ENCODE data around the gene KIF11. TPM values are rescaled to one million over a fixed set of nuclear protein-coding genes. Genes with fewer than 3 reads are reported as not detected.
A peak's percentile ranks its signal among the peaks of the same experiment; 100 is the strongest.

Gene KIF11
- 29.3 and 38.7 TPM in 2 replicates for polyA plus RNA-seq (2011; rRNA removed)
- 9.9 and 10.2 TPM in 2 replicates for polyA plus RNA-seq (2012; cell fraction: cytosol; rRNA removed)
- polyA plus RNA-seq (2012; cell fraction: nucleus; rRNA removed), result 6.9 and 11.2 TPM in 2 replicates
- polyA plus RNA-seq (2017; fragmentation: RNase III; extraction: RNeasy Plus Mini Kit Qiagen cat#74134 plus additional on column Dnase treatment), result 31.0 to 37.9 TPM (median 32.5 TPM) in 3 replicates
- 10.0 and 10.7 TPM in 2 replicates for polyA minus RNA-seq (2011; rRNA and poly(A)+ RNA removed)

DNA sequence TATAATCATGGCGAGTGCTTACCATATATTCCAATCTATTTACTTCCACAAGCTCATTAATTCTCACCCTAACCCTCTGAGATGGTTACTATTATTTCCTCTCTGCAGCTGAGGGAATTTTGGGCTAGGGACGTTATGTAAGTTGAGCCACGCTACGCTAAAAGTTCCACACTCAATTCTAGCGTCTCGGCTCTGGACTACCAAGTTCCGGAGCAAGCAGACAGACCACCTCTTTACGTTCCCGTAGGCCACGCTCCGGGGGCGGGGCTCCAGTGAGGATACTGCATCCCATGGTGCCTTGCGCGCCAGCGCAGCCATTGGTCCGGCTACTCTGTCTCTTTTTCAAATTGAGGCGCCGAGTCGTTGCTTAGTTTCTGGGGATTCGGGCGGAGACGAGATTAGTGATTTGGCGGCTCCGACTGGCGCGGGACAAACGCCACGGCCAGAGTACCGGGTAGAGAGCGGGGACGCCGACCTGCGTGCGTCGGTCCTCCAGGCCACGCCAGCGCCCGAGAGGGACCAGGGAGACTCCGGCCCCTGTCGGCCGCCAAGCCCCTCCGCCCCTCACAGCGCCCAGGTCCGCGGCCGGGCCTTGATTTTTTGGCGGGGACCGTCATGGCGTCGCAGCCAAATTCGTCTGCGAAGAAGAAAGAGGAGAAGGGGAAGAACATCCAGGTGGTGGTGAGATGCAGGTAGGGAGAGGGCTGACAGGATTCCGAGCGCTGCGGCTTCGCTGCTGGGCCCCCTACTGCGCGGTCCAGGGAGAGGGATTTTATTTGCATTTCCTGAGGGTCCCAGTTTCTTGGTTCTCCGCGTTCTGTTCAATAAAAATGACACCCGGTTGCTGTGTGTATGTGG, at the start of gene KIF11:
Gene KIF11, plus strand, starts transcription at position 370 of the 858 bp plus-strand sequence. Its CDS starts 246 bp downstream, at position 616.
- Histone ChIP-seq H3K4me1 (peaks cover 22% of the 10 kb centered on the region), H3K4me2 (peak within 1 kb of the TSS; percentile 86), H3K4me3 (peak within 1 kb of the TSS; percentile 63), H3K27ac (peak within 1 kb of the TSS; percentile 95 to 96), H3K9me3 (no peaks in the 10 kb centered on the region)
- FAIRE-seq, result peak; percentile 68
- ChIA-PET CTCF (no interaction called here), POLR2A (interaction anchor here (1.1 to 2.9 kb wide), 2 partner anchors 19 to 97 kb away, joined by 3 to 32 read pairs; partner anchors contain the start of genes HHEX and IDE)
- DNase-seq (ENCODE audit: low read depth in 1 of 2, low spot score in 1 of 2), result peak; percentile 84 to 97
- TF ChIP-seq, protein P1, sequence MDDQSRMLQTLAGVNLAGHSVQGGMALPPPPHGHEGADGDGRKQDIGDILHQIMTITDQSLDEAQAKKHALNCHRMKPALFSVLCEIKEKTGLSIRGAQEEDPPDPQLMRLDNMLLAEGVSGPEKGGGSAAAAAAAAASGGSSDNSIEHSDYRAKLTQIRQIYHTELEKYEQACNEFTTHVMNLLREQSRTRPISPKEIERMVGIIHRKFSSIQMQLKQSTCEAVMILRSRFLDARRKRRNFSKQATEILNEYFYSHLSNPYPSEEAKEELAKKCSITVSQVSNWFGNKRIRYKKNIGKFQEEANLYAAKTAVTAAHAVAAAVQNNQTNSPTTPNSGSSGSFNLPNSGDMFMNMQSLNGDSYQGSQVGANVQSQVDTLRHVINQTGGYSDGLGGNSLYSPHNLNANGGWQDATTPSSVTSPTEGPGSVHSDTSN (IDR thresholded peaks at IDR 0.05), result no peak
- TF ChIP-seq RFX5 (IDR thresholded peaks at IDR 0.05) (no peak), KDM1A (IDR thresholded peaks at IDR 0.05; ENCODE audit: low read depth) (peak; percentile 35; the same call in 1 of the 2 replicates), CHD4 (IDR thresholded peaks at IDR 0.05; ENCODE audit: borderline replicate concordance) (no peak), CHD2 (IDR thresholded peaks at IDR 0.05; ENCODE audit: low read length, partially characterized antibody) (no peak), BHLHE40 (IDR thresholded peaks at IDR 0.05; ENCODE audit: low read depth, low read length) (no peak), JUN (IDR thresholded peaks at IDR 0.05) (peak; percentile 84), KDM5A (IDR thresholded peaks at IDR 0.05) (peak; percentile 75), TFCP2L1 (CRISPR knock-in tag; IDR thresholded peaks at IDR 0.05) (no peak), HOXB13 (CRISPR knock-in tag; IDR thresholded peaks at IDR 0.05; ENCODE audit: low read depth) (no peak), MAZ (IDR thresholded peaks at IDR 0.05; ENCODE audit: borderline replicate concordance, low read depth, low read length) (no peak), POLR2AphosphoS2 (conservative IDR thresholded peaks at IDR 0.05; ENCODE audit: low read length) (no peak), FOSB (CRISPR knock-in tag; IDR thresholded peaks at IDR 0.05) (peak; percentile 44; the same call in 1 of the 2 replicates), MAFK (IDR thresholded peaks at IDR 0.05; ENCODE audit: partially characterized antibody) (no peak), HDAC2 (IDR thresholded peaks at IDR 0.05) (peak; percentile 91), MYC (IDR thresholded peaks at IDR 0.05; ENCODE audit: borderline replicate concordance, low read length) (peak; percentile 29; the same call in 1 of the 2 replicates), SMC3 (IDR thresholded peaks at IDR 0.05) (no peak), POLR2A (IDR thresholded peaks at IDR 0.05; ENCODE audit: low read length) (peak; percentile 83), FOXS1 (CRISPR knock-in tag; IDR thresholded peaks at IDR 0.05) (no peak), HOXB5 (CRISPR knock-in tag; IDR thresholded peaks at IDR 0.05) (no peak), PHF8 (IDR thresholded peaks at IDR 0.05; ENCODE audit: borderline replicate concordance, low read depth) (0 out of 2 replicates have a peak, but pooled peaks have one; percentile 24), RARB (CRISPR knock-in tag; IDR thresholded peaks at IDR 0.05) (no peak)
- TF ChIP-seq, protein P2, sequence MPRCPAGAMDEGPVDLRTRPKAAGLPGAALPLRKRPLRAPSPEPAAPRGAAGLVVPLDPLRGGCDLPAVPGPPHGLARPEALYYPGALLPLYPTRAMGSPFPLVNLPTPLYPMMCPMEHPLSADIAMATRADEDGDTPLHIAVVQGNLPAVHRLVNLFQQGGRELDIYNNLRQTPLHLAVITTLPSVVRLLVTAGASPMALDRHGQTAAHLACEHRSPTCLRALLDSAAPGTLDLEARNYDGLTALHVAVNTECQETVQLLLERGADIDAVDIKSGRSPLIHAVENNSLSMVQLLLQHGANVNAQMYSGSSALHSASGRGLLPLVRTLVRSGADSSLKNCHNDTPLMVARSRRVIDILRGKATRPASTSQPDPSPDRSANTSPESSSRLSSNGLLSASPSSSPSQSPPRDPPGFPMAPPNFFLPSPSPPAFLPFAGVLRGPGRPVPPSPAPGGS (IDR thresholded peaks at IDR 0.05), result peak; percentile 94; the same call in 2 of the 3 replicates
- TF ChIP-seq, protein P3, sequence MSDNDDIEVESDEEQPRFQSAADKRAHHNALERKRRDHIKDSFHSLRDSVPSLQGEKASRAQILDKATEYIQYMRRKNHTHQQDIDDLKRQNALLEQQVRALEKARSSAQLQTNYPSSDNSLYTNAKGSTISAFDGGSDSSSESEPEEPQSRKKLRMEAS (IDR thresholded peaks at IDR 0.05), result peak; percentile 68
- TF ChIP-seq, protein P4, sequence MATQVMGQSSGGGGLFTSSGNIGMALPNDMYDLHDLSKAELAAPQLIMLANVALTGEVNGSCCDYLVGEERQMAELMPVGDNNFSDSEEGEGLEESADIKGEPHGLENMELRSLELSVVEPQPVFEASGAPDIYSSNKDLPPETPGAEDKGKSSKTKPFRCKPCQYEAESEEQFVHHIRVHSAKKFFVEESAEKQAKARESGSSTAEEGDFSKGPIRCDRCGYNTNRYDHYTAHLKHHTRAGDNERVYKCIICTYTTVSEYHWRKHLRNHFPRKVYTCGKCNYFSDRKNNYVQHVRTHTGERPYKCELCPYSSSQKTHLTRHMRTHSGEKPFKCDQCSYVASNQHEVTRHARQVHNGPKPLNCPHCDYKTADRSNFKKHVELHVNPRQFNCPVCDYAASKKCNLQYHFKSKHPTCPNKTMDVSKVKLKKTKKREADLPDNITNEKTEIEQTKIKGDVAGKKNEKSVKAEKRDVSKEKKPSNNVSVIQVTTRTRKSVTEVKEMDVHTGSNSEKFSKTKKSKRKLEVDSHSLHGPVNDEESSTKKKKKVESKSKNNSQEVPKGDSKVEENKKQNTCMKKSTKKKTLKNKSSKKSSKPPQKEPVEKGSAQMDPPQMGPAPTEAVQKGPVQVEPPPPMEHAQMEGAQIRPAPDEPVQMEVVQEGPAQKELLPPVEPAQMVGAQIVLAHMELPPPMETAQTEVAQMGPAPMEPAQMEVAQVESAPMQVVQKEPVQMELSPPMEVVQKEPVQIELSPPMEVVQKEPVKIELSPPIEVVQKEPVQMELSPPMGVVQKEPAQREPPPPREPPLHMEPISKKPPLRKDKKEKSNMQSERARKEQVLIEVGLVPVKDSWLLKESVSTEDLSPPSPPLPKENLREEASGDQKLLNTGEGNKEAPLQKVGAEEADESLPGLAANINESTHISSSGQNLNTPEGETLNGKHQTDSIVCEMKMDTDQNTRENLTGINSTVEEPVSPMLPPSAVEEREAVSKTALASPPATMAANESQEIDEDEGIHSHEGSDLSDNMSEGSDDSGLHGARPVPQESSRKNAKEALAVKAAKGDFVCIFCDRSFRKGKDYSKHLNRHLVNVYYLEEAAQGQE (IDR thresholded peaks at IDR 0.05), result no peak
- TF ChIP-seq, protein P5, sequence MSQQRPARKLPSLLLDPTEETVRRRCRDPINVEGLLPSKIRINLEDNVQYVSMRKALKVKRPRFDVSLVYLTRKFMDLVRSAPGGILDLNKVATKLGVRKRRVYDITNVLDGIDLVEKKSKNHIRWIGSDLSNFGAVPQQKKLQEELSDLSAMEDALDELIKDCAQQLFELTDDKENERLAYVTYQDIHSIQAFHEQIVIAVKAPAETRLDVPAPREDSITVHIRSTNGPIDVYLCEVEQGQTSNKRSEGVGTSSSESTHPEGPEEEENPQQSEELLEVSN (IDR thresholded peaks at IDR 0.05; ENCODE audit: borderline replicate concordance, low read depth), result 0 out of 2 replicates have a peak, but pooled peaks have one; percentile 18
- TF ChIP-seq, protein P6, sequence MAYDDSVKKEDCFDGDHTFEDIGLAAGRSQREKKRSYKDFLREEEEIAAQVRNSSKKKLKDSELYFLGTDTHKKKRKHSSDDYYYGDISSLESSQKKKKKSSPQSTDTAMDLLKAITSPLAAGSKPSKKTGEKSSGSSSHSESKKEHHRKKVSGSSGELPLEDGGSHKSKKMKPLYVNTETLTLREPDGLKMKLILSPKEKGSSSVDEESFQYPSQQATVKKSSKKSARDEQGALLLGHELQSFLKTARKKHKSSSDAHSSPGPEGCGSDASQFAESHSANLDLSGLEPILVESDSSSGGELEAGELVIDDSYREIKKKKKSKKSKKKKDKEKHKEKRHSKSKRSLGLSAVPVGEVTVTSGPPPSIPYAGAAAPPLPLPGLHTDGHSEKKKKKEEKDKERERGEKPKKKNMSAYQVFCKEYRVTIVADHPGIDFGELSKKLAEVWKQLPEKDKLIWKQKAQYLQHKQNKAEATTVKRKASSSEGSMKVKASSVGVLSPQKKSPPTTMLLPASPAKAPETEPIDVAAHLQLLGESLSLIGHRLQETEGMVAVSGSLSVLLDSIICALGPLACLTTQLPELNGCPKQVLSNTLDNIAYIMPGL (CRISPR knock-in tag; IDR thresholded peaks at IDR 0.05; ENCODE audit: borderline replicate concordance), result no peak
- WGBS (ENCODE audit: missing lambda C conversion rate), result under 1% methylated on average over 54 of the region's 61 CpGs
- ATAC-seq, result peak; percentile 78 to 91

Measured in A549 (cell line).